GM12891 (cell line): ENCODE results near the gene TRIM37.

Experiments
- POLR2A ChIP-seq: IDR thresholded peaks from 2 replicates; pipeline ENCODE4 v1.6.1; 2011; ENCODE audit warnings: low read depth, low read length, control low read depth
- POLR2AphosphoS5 ChIP-seq: IDR thresholded peaks from 2 replicates; pipeline ENCODE4 v1.6.1; 2011; ENCODE audit warnings: low read depth, low read length, control low read depth
- SPI1 ChIP-seq: IDR thresholded peaks from 2 replicates; pipeline ENCODE4 v1.6.1; 2011; ENCODE audit warnings: low read depth, low read length, control low read depth

- TF ChIP-seq POLR2AphosphoS5 (no peak), POLR2A (no peak), SPI1 (no peak)
Observed at GRCh38 chr17:59011975-59012374, 94.7 kb downstream of the TRIM37 start.
